ENCODE data around the gene AGTRAP. TPM values are rescaled to one million over a fixed set of nuclear protein-coding genes. Genes with fewer than 3 reads are reported as not detected.
A peak's percentile ranks its signal among the peaks of the same experiment; 100 is the strongest.

The AGTRAP gene
- total and polyA plus RNA-seq, 2 donors (not counting 3 experiments of a cell fraction or from before 2014, with no cell fraction given), result 41.6 to 101 TPM

DNA sequence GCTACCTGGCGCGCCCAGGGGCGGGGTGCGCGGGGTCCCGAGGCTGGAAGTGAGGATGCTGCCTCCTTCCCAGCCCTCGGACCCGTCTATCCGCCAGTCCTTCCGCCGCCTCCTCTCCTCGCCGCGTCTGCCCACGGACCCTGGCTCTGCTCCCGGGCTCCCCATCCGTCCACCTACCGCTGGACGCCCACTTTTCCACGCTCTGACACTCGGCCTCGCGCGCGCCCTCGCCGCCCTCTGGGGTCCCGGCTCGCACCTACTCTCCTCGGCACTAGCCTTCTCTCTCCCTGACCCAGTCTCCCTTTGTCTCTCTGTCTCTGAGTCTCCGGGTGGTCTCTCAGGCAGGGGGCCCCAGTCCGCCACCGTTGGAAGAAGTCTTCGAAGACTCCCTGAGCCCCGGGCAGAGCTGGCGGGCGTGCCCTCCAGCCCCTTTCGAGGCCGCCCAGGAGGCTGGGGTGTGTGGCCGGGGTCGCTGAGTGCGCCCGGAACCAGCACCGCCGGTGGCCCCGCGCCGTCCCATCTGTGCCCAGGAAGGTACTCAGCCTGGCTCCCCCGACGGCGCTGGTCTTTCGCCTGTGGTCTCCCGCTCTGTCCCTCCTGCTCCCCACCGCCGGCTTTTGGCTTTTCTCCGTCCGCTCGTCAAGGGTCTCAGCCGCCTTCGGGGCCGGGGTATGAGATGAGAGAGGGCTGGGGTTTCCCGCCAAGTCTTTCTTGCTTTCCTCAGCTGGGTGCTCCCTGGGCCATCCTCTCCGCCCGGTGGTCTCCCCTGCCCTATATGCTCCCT is 43.8 kb upstream of the AGTRAP start:
- no peak overlapping the region for H2AFZ ChIP-seq (ENCODE audit: low read depth, low read length)
- H4K20me1 ChIP-seq (replicated peaks; ENCODE audit: control insufficient read depth, extremely low read depth, insufficient read depth, low read length), result no peaks in the 10 kb centered on the region
- DNase-seq (ENCODE audit: low read depth, low spot score) (no peak), FAIRE-seq (no peak)
- dilution Hi-C loops (cut with MboI; ENCODE audit: extremely low pct_ligation_motif_present, low sequenced_read_pairs), result no loop called here
- TF ChIP-seq MYC (IDR thresholded peaks at IDR 0.05; ENCODE audit: low read depth, low read length) (no peak), EZH2 (IDR thresholded peaks at IDR 0.05; ENCODE audit: borderline replicate concordance, low read depth, low read length, severe bottlenecking) (peak; percentile 90)
- H3K79me2 ChIP-seq (ENCODE audit: control insufficient read depth, insufficient read depth, low read length), result no peaks in the 10 kb centered on the region
- no peak overlapping the region for H3K27ac ChIP-seq (ENCODE audit: insufficient read depth, low read depth, low read length)
- H3K36me3 ChIP-seq (ENCODE audit: control insufficient read depth in 2 of 2, extremely low read depth in 1 of 2, insufficient read depth in 2 of 2, low read length in 2 of 2), result no peaks in the 10 kb centered on the region
- no peaks in the 10 kb centered on the region for H3K9me1 ChIP-seq (replicated peaks; ENCODE audit: control insufficient read depth, extremely low read depth, insufficient read depth, low read length)
- intact Hi-C loops (cut with micrococcal nuclease), result no loop called here
- BruUV-seq (replicated peaks), result no TSS peak
- H3K4me3 ChIP-seq (replicated peaks in 1 of 3; ENCODE audit: insufficient read depth in 1 of 3, low read depth in 1 of 3, low read length in 3 of 3), result no peak overlapping the region
- H3K9ac ChIP-seq (replicated peaks; ENCODE audit: extremely low read depth, insufficient read depth, low read length), result no peak overlapping the region
- CTCF ChIA-PET, result interaction anchor here (1.6 to 3.0 kb wide), 3 partner anchors 10 to 42 kb away, joined by 4 to 10 read pairs (median 5); no protein-coding TSS in a partner anchor
- H3K4me1 ChIP-seq (ENCODE audit: control insufficient read depth, extremely low read depth, insufficient read depth, low read length), result peaks cover 19% of the 10 kb centered on the region
- no peaks in the 10 kb centered on the region for H3K9me3 ChIP-seq (replicated peaks; ENCODE audit: control insufficient read depth, insufficient read depth, low read length)
- H3K27me3 ChIP-seq (ENCODE audit: control insufficient read depth in 2 of 2, insufficient read depth in 2 of 2, low read length in 2 of 2), result peaks cover 25 to 32% of the 10 kb centered on the region in 2 experiments
- POLR2A ChIA-PET, result no interaction called here
- H3K4me2 ChIP-seq (ENCODE audit: insufficient read depth, low read length), result no peak overlapping the region

DNA sequence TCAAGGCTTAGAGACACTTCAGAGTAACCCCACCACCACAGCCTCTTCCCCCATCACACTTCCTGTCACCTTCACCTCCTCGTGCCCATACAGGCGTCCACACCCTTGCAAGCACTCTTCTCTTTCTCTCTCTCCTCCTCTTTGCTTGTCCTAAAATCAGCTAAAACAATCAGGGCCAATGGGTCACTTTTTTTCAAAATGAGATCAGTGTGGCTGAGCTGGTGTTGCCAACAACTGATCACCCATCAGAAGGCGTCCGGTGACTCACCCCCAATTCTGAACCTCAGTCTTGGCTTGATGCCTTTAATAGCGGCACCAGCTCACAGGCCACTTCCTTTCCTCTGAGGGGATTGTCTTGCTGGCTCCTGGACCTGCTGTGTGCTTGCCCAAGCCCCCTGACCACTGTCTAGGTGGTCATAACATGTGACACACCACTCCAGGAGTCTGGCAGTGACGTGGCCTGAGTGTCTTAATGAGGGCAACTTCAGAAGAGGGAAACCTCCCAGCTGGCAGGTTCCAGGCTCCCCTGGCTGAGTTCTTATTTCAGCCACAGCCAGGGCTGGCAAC is 42.8 kb upstream of the AGTRAP start:
- intact Hi-C loops (cut with micrococcal nuclease), result loop anchor here (1.0 kb wide), 3 partner anchors 12 to 43 kb away; partner anchors contain the start of genes FBXO6 and MAD2L2
- peak; percentile 89 for TF ChIP-seq FOS (IDR thresholded peaks at IDR 0.05; ENCODE audit: borderline replicate concordance, insufficient read depth, low read length)
- peak; percentile 71 for TF ChIP-seq POLR2AphosphoS5 (IDR thresholded peaks at IDR 0.05; ENCODE audit: insufficient read depth, low read depth, low read length)
- TF ChIP-seq, protein P1, sequence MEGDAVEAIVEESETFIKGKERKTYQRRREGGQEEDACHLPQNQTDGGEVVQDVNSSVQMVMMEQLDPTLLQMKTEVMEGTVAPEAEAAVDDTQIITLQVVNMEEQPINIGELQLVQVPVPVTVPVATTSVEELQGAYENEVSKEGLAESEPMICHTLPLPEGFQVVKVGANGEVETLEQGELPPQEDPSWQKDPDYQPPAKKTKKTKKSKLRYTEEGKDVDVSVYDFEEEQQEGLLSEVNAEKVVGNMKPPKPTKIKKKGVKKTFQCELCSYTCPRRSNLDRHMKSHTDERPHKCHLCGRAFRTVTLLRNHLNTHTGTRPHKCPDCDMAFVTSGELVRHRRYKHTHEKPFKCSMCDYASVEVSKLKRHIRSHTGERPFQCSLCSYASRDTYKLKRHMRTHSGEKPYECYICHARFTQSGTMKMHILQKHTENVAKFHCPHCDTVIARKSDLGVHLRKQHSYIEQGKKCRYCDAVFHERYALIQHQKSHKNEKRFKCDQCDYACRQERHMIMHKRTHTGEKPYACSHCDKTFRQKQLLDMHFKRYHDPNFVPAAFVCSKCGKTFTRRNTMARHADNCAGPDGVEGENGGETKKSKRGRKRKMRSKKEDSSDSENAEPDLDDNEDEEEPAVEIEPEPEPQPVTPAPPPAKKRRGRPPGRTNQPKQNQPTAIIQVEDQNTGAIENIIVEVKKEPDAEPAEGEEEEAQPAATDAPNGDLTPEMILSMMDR (IDR thresholded peaks at IDR 0.05; ENCODE audit: extremely low read depth in 1 of 2, insufficient read depth in 1 of 2, low read depth in 1 of 2, low read length in 2 of 2), result no peak
- peak; percentile 62 for TF ChIP-seq GATA2 (IDR thresholded peaks at IDR 0.05; ENCODE audit: insufficient read depth, insufficient read length, low read depth, low read length)
- TF ChIP-seq JUN (IDR thresholded peaks at IDR 0.05; ENCODE audit: borderline replicate concordance, insufficient read depth, insufficient read length, low read depth), result peak; percentile 83
- TF ChIP-seq, protein P2, sequence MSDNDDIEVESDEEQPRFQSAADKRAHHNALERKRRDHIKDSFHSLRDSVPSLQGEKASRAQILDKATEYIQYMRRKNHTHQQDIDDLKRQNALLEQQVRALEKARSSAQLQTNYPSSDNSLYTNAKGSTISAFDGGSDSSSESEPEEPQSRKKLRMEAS (IDR thresholded peaks at IDR 0.05; ENCODE audit: insufficient read depth, insufficient read length), result no peak
- no peak for TF ChIP-seq POLR2A (IDR thresholded peaks at IDR 0.05; ENCODE audit: low read depth, low read length)
- TF ChIP-seq MYC (IDR thresholded peaks at IDR 0.05; ENCODE audit: low read depth, low read length), result no peak
- TF ChIP-seq EZH2 (IDR thresholded peaks at IDR 0.05; ENCODE audit: borderline replicate concordance, low read depth, low read length, severe bottlenecking), result no peak
- Histone ChIP-seq H3K9me1 (replicated peaks; ENCODE audit: control insufficient read depth, extremely low read depth, insufficient read depth, low read length) (no peaks in the 10 kb centered on the region), H3K4me2 (ENCODE audit: insufficient read depth, low read length) (no peak overlapping the region), H3K4me1 (ENCODE audit: control insufficient read depth, extremely low read depth, insufficient read depth, low read length) (peaks cover 19% of the 10 kb centered on the region), H3K9me3 (replicated peaks; ENCODE audit: control insufficient read depth, insufficient read depth, low read length) (no peaks in the 10 kb centered on the region), H2AFZ (ENCODE audit: low read depth, low read length) (no peak overlapping the region), H4K20me1 (replicated peaks; ENCODE audit: control insufficient read depth, extremely low read depth, insufficient read depth, low read length) (no peaks in the 10 kb centered on the region), H3K27ac (ENCODE audit: insufficient read depth, low read depth, low read length) (no peak overlapping the region), H3K9ac (replicated peaks; ENCODE audit: extremely low read depth, insufficient read depth, low read length) (no peak overlapping the region), H3K36me3 (ENCODE audit: control insufficient read depth in 2 of 2, extremely low read depth in 1 of 2, insufficient read depth in 2 of 2, low read length in 2 of 2) (no peaks in the 10 kb centered on the region), H3K4me3 (replicated peaks in 1 of 3; ENCODE audit: insufficient read depth in 1 of 3, low read depth in 1 of 3, low read length in 3 of 3) (no peak overlapping the region), H3K79me2 (ENCODE audit: control insufficient read depth, insufficient read depth, low read length) (no peaks in the 10 kb centered on the region), H3K27me3 (ENCODE audit: control insufficient read depth in 2 of 2, insufficient read depth in 2 of 2, low read length in 2 of 2) (peaks cover 25 to 32% of the 10 kb centered on the region in 2 experiments)
- no TSS peak for BruUV-seq (replicated peaks)
- DNase-seq (ENCODE audit: low read depth, low spot score), result peak; percentile 87
- peak; percentile 99 for FAIRE-seq
- ChIA-PET POLR2A (no interaction called here), CTCF (interaction anchor here (0.7 to 3.7 kb wide), 8 partner anchors 11 to 47 kb away, joined by 3 to 24 read pairs (median 7); partner anchors contain the start of gene FBXO6)
- dilution Hi-C loops (cut with MboI; ENCODE audit: extremely low pct_ligation_motif_present, low sequenced_read_pairs), result no loop called here
